ENCODE results near the gene BPHL.

The BPHL gene

DNA sequence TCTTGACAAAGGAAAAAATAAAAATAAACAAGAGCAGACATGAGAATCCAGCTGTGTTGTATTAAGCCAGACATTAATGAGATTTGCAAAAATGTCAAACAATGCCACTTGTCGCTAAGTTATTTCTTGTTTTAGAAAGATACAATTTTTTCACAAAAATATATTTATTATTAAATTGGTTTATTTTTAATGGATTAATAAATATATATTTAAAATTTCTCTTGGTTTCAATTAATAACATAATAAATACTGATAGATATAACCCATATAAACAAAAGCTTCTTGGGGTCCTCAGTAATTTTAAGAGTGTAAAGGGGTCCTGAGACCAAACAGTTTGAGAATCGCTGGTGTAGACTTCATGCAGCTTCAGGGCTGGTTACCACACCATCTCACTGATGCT, 82.9 kb downstream of the BPHL start:
- Histone ChIP-seq H3K9ac (ENCODE audit: low read depth in 1 of 2, low read length in 2 of 2) (no peak overlapping the region), H3K4me3 (ENCODE audit: low read depth in 1 of 2, low read length in 2 of 2) (no peak overlapping the region), H3K27ac (ENCODE audit: low read depth, low read length) (no peak overlapping the region), H3K27me3 (ENCODE audit: control insufficient read depth in 1 of 2, insufficient read depth in 2 of 2, low read length in 2 of 2) (peaks cover 4 to 5% of the 10 kb centered on the region in 2 donors), H3K9me3 (ENCODE audit: control insufficient read depth in 1 of 2, low read length in 2 of 2) (no peaks in the 10 kb centered on the region), H3K4me1 (ENCODE audit: control insufficient read depth in 1 of 2, insufficient read depth in 2 of 2, low read length in 2 of 2) (no peaks in the 10 kb centered on the region), H3K36me3 (ENCODE audit: control insufficient read depth in 1 of 2, insufficient read depth in 2 of 2, low read length in 2 of 2) (no peaks in the 10 kb centered on the region)
